HG02884 (cell line): ENCODE data around the gene CIAO3.
"Not testable (repeated sequence)": the region's sequence is repeated elsewhere in the genome, so short reads cannot be mapped to it uniquely, and the experiment has no call there.

ENCODE experiments used
- ATAC-seq: cut with Tn5 transposase; IDR thresholded peaks from one replicate; pipeline ENCODE4 v1.9.1; 2021; ENCODE audit warnings: mild to moderate bottlenecking, moderate library complexity; ENCODE audit not compliant: unreplicated experiment

Gene CIAO3

GRCh38 chr16:694863-695354 lies 45.9 kb downstream of the CIAO3 start:
- no peak for ATAC-seq

GRCh38 chr16:694187-694862 lies 46.5 kb downstream of the CIAO3 start:
- no peak for ATAC-seq

- no peak for ATAC-seq
Measured at GRCh38 chr16:693766-694165, 47.0 kb downstream of the CIAO3 start.

GRCh38 chr16:693364-693763 lies 47.4 kb downstream of the CIAO3 start:
- no peak for ATAC-seq

GRCh38 chr16:692356-693108 lies 48.3 kb downstream of the CIAO3 start:
- no peak for ATAC-seq

- not testable (repeated sequence) for ATAC-seq
Measured at GRCh38 chr16:691242-691641, 49.6 kb downstream of the CIAO3 start.

- no peak for ATAC-seq
Measured at GRCh38 chr16:689175-689897, 51.5 kb downstream of the CIAO3 start.

GRCh38 chr16:687499-687898 lies 53.3 kb downstream of the CIAO3 start:
- ATAC-seq: no peak

- no peak for ATAC-seq
Measured at GRCh38 chr16:686459-687260, 54.1 kb downstream of the CIAO3 start.

GRCh38 chr16:685967-686366 lies 54.8 kb downstream of the CIAO3 start:
- no peak for ATAC-seq

- no peak for ATAC-seq
Measured at GRCh38 chr16:684961-685696, 55.7 kb downstream of the CIAO3 start.

GRCh38 chr16:684071-684794 lies 56.6 kb downstream of the CIAO3 start, which contains the start of gene JMJD8:
Gene JMJD8, minus strand, starts transcription at chr16:684334. Its CDS starts 15 bp downstream, at chr16:684319.
- ATAC-seq: peak; percentile 55

- no peak for ATAC-seq
Measured at GRCh38 chr16:683396-684070, 57.3 kb downstream of the CIAO3 start.

- no peak for ATAC-seq
Measured at GRCh38 chr16:682493-683395, 58.1 kb downstream of the CIAO3 start.

- no peak for ATAC-seq
Measured at GRCh38 chr16:681746-682427, 58.9 kb downstream of the CIAO3 start.

- ATAC-seq: no peak
Measured at GRCh38 chr16:680967-681745, 59.6 kb downstream of the CIAO3 start.

GRCh38 chr16:680625-680945 lies 60.2 kb downstream of the CIAO3 start:
- ATAC-seq: no peak
